Adrenal gland (tissue), 12 donors: Measurements from ENCODE around the gene ATG4B. TPM values are rescaled to one million over a fixed set of nuclear protein-coding genes. Genes with fewer than 3 reads are reported as not detected.

ENCODE experiments used
- DNase-seq, 7 donors: peaks; one replicate each; pipeline ENCODE4 v3.0.0-alpha.2; 2019 to 2020
- H3K27ac ChIP-seq, 5 donors: fragments of 200-600 bp; sonication (generic) in 4 of 5; 1 replicate in 3 of 5; 2 replicates in 2 of 5; pipeline versions ENCODE4 v1.5.1 to v1.8.0; 2016 to 2020; ENCODE audit warnings: mild to moderate bottlenecking in 1 of 5
- H3K27me3 ChIP-seq: fragments of 200-600 bp; 2 replicates; pipeline ENCODE4 v1.8.0; 2021
- H3K36me3 ChIP-seq, 2 donors: fragments of 200-600 bp; replicated peaks in 1 of 2; 1 replicate in 1 of 2; 2 replicates in 1 of 2; pipeline versions ENCODE4 v1.5.1 to v1.8.0; 2018 to 2022
- H3K4me1 ChIP-seq, 2 donors: fragments of 200-600 bp; replicated peaks in 1 of 2; 1 replicate in 1 of 2; 2 replicates in 1 of 2; pipeline versions ENCODE4 v1.5.1 to v1.8.0; 2018 to 2021
- H3K4me3 ChIP-seq, 4 donors: fragments of 200-600 bp; sonication (generic) in 3 of 4; one replicate each; pipeline ENCODE4 v1.5.1; 2016 to 2018
- H3K9me3 ChIP-seq, 3 donors: fragments of 200-600 bp; sonication (generic) in 1 of 3; replicated peaks in 1 of 3; 1 replicate in 2 of 3; 2 replicates in 1 of 3; pipeline versions ENCODE4 v1.5.1 to v1.8.0; 2016 to 2021
- CTCF ChIP-seq, 6 experiments: fragments of 450-650 bp in 4 of 6; fragments of 200-600 bp in 2 of 6; sonication (generic) in 1 of 6; IDR thresholded peaks; 1 replicate in 5 of 6; 2 replicates in 1 of 6; pipeline versions ENCODE4 v1.5.1 to v1.8.0; 2016 to 2021; ENCODE audit warnings: antibody characterized with exemption in 6 of 6, mild to moderate bottlenecking in 2 of 6, moderate library complexity in 1 of 6
- POLR2A ChIP-seq, 2 donors: fragments of 450-650 bp; IDR thresholded peaks; one replicate each; pipeline ENCODE4 v1.6.1; 2017; ENCODE audit warnings: antibody characterized with exemption in 2 of 2, mild to moderate bottlenecking in 2 of 2, moderate library complexity in 1 of 2
- WGBS, 4 donors: extraction: QIAGEN DNeasy Blood & Tissue Kit in 2 of 4; methylation state at CpG; one replicate each; pipeline versions ENCODE4 v1.1.5 to v1.1.7; 2013 to 2017; 5-methylcytosine and 5-hydroxymethylcytosine counted together
- intact Hi-C, 2 donors: fragments of 100-400 bp; cut with DNase I; formaldehyde crosslinking; loops; one replicate each; pipeline versions ENCODE4 v1.14.1 to v1.15.0; 2022 to 2023
- polyA plus RNA-seq, 3 donors: library from polyadenylated mRNA; stranded (reverse); fragments of 200-250 nt in 2 of 3; fragments of 350-450 nt in 1 of 3; fragmentation: Illumina TruSeq in 1 of 3; extraction: RNeasy Lipid Tissue Mini Kit (QIAGEN cat#74804) in 1 of 3; gene quantifications; one replicate each; pipeline ENCODE4 v1.2.3, GENCODE V29; 2013 to 2014
- total RNA-seq, 9 donors: library from RNA; depleted of rRNA in 4 of 9; stranded (reverse); fragments of >200 nt in 4 of 9; fragments of 120-200 nt in 1 of 9; fragmentation: NEBNext Ultra II Directional in 1 of 9; extraction: Animal tissue kit (Norgen Biotek cat#: 25700) in 1 of 9; gene quantifications; one replicate each; pipeline versions ENCODE4 v1.1.0 to v1.2.4, GENCODE V29; 2013 to 2023
- donor health status: healthy with polysubstance abuse.
- donor health status: Bipolar disorder and iron deficiency.
- donor health status: DM: yes; HTN: yes; CAD: no.
- donor health status: DM: no; HTN: no; CAD: no.
- donor health status: DM: no; HTN: no; CAD: no.
- donor health status: DM: yes; HTN: yes; CAD: no.

Gene ATG4B
- total and polyA plus RNA-seq, 12 donors, result 37.3 to 167 (median 60.2) TPM

DNA sequence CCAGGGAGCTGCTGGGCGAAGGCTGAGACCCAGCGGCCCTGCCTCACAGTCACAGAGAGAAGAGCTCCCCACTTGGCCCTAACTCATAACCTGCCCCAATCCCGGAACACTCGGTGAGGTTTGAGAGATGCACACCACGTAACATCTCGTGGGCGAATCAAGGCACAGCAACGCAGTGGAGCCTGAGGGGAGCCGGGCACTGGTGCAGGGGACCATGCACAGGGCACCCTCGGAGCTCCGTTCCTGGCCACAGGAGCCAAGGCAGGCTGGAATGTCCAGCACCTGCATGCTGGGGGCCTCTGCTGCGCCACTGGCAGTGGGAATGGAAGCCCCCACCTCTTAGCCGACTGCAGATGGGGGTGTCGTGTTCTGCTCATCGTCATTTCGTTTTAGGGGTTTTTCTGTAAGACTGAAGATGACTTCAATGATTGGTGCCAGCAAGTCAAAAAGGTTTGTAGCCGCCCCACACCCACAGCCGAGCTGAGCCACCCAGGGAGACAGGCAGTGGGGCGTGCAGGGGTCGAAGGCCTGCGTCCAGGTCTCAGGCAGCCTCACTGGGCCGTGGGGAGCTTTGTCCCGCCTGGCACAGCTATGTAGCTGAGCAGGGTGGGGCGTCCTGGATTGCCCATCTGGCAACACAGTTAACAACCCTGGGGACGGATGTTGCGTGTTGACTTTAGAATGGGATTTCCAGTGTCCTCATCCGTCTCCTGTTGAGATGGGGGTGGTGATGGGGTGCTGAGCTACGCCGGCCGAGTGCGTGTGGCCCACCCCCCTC lies 33.0 kb downstream of the ATG4B start:
- intact Hi-C loops, result no loop called here
- 86 to 91% (median 90%) methylated on average over 16 to 31 of the region's 31 CpGs for WGBS, 4 donors
- Histone ChIP-seq H3K4me3 (no peak overlapping the region), H3K4me1 (no peaks in the 10 kb centered on the region), H3K36me3 (peaks cover 0 to 58% of the 10 kb centered on the region in 2 donors), H3K9me3 (no peaks in the 10 kb centered on the region), H3K27me3 (no peaks in the 10 kb centered on the region), H3K27ac (no peak overlapping the region)
- no peak for DNase-seq
- no peak for TF ChIP-seq POLR2A (IDR thresholded peaks at IDR 0.05)
- no peak for TF ChIP-seq CTCF (IDR thresholded peaks at IDR 0.05)

DNA sequence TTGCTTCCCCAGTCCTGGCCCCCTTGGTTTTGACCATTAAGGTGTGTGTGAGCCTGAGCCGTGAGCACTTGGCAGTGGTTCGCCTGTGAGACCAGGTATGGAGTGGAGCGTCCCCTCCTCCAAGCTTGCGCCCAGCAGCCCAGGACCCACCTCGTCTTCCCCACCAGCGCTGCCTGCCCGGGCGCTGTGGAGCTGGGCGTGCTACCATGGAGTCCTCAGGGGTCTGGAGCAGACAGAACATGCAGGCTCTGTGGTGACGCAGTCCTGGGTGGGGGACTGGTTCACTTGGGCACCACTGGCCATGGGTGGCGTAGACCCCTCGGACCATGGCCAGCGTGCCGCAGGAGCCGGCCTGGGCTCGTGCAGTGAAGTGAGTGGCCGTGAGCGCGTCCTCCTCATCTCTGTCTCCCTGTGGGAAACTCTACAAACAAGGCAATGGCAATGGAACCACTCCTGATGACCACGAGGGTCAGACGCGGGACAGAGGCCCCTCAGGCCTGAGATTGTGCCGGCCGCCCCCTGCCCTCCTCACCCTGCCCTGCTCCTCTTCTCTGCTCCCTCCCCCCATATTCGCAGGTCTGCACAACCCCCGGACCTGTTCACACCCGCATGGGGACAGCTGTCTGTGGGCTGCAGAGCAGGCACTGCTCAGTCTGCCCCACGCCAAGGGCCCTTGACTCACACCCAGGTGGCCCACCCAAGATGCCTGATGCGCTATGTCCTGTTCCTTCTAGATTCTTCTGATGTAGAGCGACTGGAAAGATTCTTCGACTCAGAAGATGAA lies 34.2 kb downstream of the ATG4B start:
- 93 to 96% (median 94%) methylated on average over 4 to 31 of the region's 31 CpGs for WGBS, 4 donors
- intact Hi-C loops, result no loop called here
- no peak for DNase-seq
- H3K27me3 ChIP-seq, result no peaks in the 10 kb centered on the region
- no peak overlapping the region for H3K4me3 ChIP-seq
- no peak overlapping the region for H3K27ac ChIP-seq
- H3K4me1 ChIP-seq, result no peaks in the 10 kb centered on the region
- peaks cover 0 to 60% of the 10 kb centered on the region in 2 donors for H3K36me3 ChIP-seq
- no peaks in the 10 kb centered on the region for H3K9me3 ChIP-seq
- TF ChIP-seq POLR2A (IDR thresholded peaks at IDR 0.05), result no peak
- TF ChIP-seq CTCF (IDR thresholded peaks at IDR 0.05), result no peak

GRCh38 chr2:241672243-241673188 lies 35.0 kb downstream of the ATG4B start:
- H3K36me3 ChIP-seq, result peaks cover 0 to 60% of the 10 kb centered on the region in 2 donors
- WGBS, 4 donors, result 90 to 96% (median 92%) methylated on average over 27 to 42 of the region's 42 CpGs

More at GRCh38 chr2:241672243-241673188, 35.0 kb downstream of the ATG4B start:
- no peaks in the 10 kb centered on the region for H3K9me3 ChIP-seq
- H3K27ac ChIP-seq, result no peak overlapping the region
- intact Hi-C loops, result no loop called here
- TF ChIP-seq CTCF (IDR thresholded peaks at IDR 0.05) (no peak), POLR2A (IDR thresholded peaks at IDR 0.05) (no peak)
- no peaks in the 10 kb centered on the region for H3K27me3 ChIP-seq
- no peaks in the 10 kb centered on the region for H3K4me1 ChIP-seq
- no peak overlapping the region for H3K4me3 ChIP-seq
- DNase-seq, result no peak
